Measurements from ENCODE around the gene CNIH3. TPM values are rescaled to one million over a fixed set of nuclear protein-coding genes. Genes with fewer than 3 reads are reported as not detected.

Gene CNIH3
- total and polyA plus RNA-seq, 9 donors, result 3.8 to 11.8 (median 8.3) TPM

DNA sequence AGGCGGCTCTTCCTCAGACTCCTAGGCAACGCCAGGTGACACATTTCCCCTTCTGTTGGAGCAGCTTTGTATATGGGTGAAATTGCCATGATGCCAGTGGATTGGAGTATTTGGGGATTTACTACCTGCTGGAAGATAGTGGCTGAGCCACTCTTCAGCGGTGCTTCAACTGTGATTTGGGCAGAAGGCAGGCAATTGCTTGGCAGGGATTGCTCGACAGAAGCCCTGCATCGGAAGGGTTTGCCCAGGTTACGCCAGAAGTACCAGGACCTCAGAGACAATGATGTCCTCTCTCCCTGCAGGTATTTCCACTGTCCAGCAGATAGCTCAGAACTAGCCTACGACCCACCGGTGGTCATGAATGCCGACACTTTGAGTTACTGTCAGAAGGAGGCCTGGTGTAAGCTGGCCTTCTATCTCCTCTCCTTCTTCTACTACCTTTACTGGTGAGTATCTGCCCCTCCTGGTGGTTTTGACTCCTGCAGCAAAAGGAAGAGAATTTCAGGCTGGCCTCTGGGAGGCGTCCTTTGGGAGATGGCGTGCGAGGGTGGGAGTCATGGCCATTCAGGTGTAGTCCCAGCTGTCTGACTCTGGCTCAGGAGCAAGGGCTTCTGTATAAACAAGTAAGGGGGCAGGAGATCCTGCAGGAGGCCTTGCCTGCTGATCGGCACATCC is 118.3 kb downstream of the CNIH3 start:
- 96 to 97% (median 97%) methylated on average over 13 of the region's 13 CpGs for WGBS, 3 donors
- DNase-seq, result no peak
- TF ChIP-seq, protein P1, sequence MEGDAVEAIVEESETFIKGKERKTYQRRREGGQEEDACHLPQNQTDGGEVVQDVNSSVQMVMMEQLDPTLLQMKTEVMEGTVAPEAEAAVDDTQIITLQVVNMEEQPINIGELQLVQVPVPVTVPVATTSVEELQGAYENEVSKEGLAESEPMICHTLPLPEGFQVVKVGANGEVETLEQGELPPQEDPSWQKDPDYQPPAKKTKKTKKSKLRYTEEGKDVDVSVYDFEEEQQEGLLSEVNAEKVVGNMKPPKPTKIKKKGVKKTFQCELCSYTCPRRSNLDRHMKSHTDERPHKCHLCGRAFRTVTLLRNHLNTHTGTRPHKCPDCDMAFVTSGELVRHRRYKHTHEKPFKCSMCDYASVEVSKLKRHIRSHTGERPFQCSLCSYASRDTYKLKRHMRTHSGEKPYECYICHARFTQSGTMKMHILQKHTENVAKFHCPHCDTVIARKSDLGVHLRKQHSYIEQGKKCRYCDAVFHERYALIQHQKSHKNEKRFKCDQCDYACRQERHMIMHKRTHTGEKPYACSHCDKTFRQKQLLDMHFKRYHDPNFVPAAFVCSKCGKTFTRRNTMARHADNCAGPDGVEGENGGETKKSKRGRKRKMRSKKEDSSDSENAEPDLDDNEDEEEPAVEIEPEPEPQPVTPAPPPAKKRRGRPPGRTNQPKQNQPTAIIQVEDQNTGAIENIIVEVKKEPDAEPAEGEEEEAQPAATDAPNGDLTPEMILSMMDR (IDR thresholded peaks at IDR 0.05), result no peak
- Histone ChIP-seq H3K27ac (no peak overlapping the region), H3K9me3 (no peaks in the 10 kb centered on the region), H3K27me3 (no peaks in the 10 kb centered on the region), H3K36me3 (no peaks in the 10 kb centered on the region), H3K4me1 (ENCODE audit: insufficient read depth) (no peaks in the 10 kb centered on the region), H3K4me3 (no peak overlapping the region)
- intact Hi-C loops (cut with DNase I), result no loop called here

DNA sequence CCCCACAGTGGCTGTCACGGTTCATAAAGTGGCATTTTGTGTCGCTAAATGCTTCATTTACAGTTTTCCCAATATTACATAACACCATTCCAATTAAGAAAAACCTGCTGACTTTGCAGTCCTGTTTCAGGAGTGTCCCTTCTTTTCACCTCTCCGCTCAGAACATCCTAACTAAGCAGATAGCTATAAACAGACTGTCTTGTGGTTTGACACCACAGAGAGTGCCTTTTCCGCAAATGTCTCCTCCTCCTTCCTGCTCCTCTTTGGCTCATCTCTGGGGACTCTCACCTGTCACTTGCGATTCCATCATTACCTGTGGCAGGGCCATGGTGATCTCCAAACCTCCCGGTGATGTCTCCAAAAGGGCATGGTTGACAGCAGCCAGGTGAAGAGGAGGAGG is 119.0 kb downstream of the CNIH3 start:
- no peak for DNase-seq
- 94 to 99% (median 97%) methylated on average over 6 of the region's 6 CpGs for WGBS, 3 donors
- no peak for TF ChIP-seq POLR2A (IDR thresholded peaks at IDR 0.05)
- no peak for TF ChIP-seq EP300 (IDR thresholded peaks at IDR 0.05)
- TF ChIP-seq, protein P1 (IDR thresholded peaks at IDR 0.05), result no peak

DNA sequence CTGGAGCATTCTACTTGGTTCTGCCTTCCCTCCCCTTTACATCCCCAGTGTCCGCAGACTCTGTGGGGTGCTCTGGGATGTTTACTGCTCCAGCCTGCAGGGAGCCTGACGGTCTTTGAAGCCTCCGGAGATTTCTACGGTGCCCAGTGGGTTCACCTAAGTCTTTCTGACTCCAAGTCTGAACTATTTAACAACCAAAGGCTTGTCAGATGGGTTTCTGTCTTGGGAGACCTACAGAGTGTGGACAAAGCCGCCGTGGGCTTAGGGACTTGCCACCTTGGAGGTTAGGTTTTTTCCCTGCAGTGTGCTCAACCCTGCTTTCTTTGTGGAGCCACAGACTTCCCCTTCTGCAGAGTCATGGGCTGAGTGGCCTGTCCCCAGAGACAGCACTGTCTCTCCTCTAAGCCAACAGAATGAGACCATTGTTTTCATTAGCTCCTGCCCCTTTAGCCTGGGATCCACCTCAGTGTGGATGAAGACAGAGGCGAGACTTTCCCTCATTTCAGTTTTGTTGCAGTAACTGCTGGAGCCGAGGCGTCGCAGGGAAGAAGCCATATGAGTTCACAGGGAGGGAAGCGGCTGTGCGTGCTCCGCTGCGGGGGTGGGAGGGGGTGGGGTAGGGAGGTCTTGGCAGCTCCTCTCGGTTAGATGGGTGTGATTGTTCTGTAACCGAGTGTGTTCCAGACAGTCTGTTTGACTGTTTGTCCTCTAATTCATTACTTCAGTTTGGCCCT is 120.7 kb downstream of the CNIH3 start:
- Histone ChIP-seq H3K4me1 (ENCODE audit: insufficient read depth) (no peaks in the 10 kb centered on the region), H3K36me3 (no peaks in the 10 kb centered on the region), H3K27ac (no peak overlapping the region), H3K9me3 (no peaks in the 10 kb centered on the region), H3K27me3 (no peaks in the 10 kb centered on the region), H3K4me3 (no peak overlapping the region)
- WGBS, 3 donors, result 42 to 48% (median 46%) methylated on average over 16 of the region's 16 CpGs
- intact Hi-C loops (cut with DNase I), result no loop called here
- no peak for DNase-seq
- TF ChIP-seq EP300 (IDR thresholded peaks at IDR 0.05) (no peak), POLR2A (IDR thresholded peaks at IDR 0.05) (no peak)
- TF ChIP-seq, protein P1 (IDR thresholded peaks at IDR 0.05), result no peak

More for the DNA sequence above, 119.0 kb downstream of the CNIH3 start:
- Histone ChIP-seq H3K4me1 (ENCODE audit: insufficient read depth) (no peaks in the 10 kb centered on the region), H3K27ac (no peak overlapping the region), H3K9me3 (no peaks in the 10 kb centered on the region), H3K4me3 (no peak overlapping the region), H3K36me3 (no peaks in the 10 kb centered on the region), H3K27me3 (no peaks in the 10 kb centered on the region)
- intact Hi-C loops (cut with DNase I), result no loop called here

DNA sequence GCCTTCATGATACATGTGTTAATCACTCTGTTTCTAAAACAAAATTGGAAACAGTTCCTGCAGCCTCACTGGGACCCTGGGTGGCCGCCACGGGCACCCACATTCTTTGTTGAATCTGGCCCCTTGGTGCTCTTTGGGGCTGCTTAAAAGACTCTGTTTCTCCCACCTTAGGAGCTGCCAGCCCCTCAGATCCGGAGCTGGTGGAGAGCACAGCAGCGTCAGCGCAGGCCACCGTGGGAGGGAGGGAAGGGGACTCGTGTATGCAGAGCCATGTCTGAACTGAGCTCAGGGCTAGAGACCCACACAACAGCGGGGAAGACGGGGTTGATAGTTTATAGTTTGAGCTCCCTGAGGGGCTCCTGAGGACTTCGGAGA is 121.2 kb downstream of the CNIH3 start:
- H3K4me1 ChIP-seq (ENCODE audit: insufficient read depth), result no peaks in the 10 kb centered on the region
- H3K36me3 ChIP-seq, result no peaks in the 10 kb centered on the region
- H3K27me3 ChIP-seq, result no peaks in the 10 kb centered on the region
- DNase-seq, result no peak
- no peak overlapping the region for H3K4me3 ChIP-seq
- TF ChIP-seq POLR2A (IDR thresholded peaks at IDR 0.05) (no peak), EP300 (IDR thresholded peaks at IDR 0.05) (no peak)
- TF ChIP-seq, protein P1 (IDR thresholded peaks at IDR 0.05), result no peak
- intact Hi-C loops (cut with DNase I), result no loop called here
- 59 to 63% (median 60%) methylated on average over 10 of the region's 10 CpGs for WGBS, 3 donors
- no peak overlapping the region for H3K27ac ChIP-seq
- no peaks in the 10 kb centered on the region for H3K9me3 ChIP-seq

Measured in ovary (tissue), 9 donors.